ENCODE data around the gene ADAMTS2. TPM values are rescaled to one million over a fixed set of nuclear protein-coding genes. Genes with fewer than 3 reads are reported as not detected.
"Not testable (repeated sequence)": the region's sequence is repeated elsewhere in the genome, so short reads cannot be mapped to it uniquely, and the experiment has no call there.

The ADAMTS2 gene
- total RNA-seq, 4 donors from 2014 or later, result 6.0 to 20.9 (median 13.5) TPM

DNA sequence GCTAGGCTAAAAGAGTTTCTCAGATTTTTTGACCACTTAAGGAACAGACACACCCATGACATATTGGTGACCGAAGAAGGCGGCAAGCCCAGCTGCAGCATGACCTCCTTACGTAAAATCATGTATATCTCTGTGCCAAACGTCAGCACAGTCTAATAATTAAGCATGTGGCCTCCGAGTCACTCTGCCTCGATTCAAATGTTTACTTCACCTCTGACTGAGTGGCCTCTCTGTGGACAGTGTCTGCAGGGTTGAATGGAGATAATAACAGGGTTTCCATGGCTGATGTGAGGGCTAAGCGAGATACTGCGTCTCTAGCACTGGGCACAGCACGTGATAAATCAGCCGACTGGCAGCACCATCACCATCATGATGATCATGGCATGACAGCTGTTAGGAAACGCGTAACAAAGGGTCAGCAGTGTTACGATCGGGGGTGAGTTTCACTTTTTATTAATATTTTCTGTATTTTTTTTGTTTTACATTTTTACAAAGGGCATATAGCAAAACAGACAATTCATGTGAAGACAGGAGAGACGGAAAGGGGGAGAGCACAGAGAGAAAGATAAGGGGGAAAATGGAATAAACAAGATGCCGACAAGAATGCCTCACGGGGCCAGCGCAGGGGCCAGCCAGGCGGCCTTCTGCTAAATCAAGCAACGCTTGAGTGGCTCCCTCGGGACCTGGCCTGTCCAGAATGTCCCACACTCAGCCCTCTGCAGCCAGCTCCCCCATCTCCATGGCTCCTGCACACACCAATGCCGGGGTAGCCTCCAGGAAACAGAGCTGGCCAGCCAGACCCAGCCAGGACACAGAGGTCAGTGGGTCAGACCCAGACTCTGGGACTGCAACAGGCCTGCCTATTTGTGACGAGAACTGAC, 60.3 kb downstream of the ADAMTS2 start:
- TF ChIP-seq EP300 (IDR thresholded peaks at IDR 0.05; ENCODE audit: low read depth) (no peak), POLR2A (IDR thresholded peaks at IDR 0.05) (no peak), POLR2AphosphoS5 (IDR thresholded peaks at IDR 0.05) (no peak)
- TF ChIP-seq, protein P1, sequence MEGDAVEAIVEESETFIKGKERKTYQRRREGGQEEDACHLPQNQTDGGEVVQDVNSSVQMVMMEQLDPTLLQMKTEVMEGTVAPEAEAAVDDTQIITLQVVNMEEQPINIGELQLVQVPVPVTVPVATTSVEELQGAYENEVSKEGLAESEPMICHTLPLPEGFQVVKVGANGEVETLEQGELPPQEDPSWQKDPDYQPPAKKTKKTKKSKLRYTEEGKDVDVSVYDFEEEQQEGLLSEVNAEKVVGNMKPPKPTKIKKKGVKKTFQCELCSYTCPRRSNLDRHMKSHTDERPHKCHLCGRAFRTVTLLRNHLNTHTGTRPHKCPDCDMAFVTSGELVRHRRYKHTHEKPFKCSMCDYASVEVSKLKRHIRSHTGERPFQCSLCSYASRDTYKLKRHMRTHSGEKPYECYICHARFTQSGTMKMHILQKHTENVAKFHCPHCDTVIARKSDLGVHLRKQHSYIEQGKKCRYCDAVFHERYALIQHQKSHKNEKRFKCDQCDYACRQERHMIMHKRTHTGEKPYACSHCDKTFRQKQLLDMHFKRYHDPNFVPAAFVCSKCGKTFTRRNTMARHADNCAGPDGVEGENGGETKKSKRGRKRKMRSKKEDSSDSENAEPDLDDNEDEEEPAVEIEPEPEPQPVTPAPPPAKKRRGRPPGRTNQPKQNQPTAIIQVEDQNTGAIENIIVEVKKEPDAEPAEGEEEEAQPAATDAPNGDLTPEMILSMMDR (IDR thresholded peaks at IDR 0.05), result no peak
- no peaks in the 10 kb centered on the region for H3K27me3 ChIP-seq
- no peaks in the 10 kb centered on the region for H3K36me3 ChIP-seq
- intact Hi-C loops (cut with DNase I; ENCODE audit: low total_unique reads), result no loop called here
- peaks cover 0 to 5% (median 2%) of the 10 kb centered on the region in 4 donors for H3K4me1 ChIP-seq
- no peaks in the 10 kb centered on the region for H3K9me3 ChIP-seq
- in situ Hi-C loops (cut with MboI; ENCODE audit: low pct_ligation_motif_present in 1 of 4, low pct_unique_long_range_greater_than_20kb in 1 of 4, low sequenced_read_pairs in 3 of 4), result no loop called here
- no peak for DNase-seq
- H3K4me3 ChIP-seq, result no peak overlapping the region
- no peak overlapping the region for H3K27ac ChIP-seq
- 61 to 65% methylated on average over 12 to 23 of the region's 23 CpGs for WGBS, 2 donors (ENCODE audit: low coverage in 1 of 2)

DNA sequence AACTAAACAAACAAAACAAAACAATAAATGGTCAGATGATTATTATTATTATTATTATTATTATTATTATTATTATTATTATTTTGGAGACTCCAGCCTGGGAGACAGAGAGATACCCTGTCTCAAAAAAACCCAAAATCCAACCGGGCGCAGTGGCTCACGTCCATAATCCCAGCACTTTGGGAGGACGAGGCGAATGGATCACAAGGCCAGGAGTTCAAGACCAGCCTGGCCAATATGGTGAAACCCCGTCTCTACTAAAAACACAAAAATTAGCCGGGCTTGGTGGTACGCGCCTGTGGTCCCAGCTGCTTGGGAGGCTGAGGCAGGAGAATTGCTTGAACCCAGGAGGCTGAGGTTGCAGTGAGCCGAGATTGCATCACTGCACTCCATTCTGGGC, 61.4 kb downstream of the ADAMTS2 start:
- in situ Hi-C loops (cut with MboI; ENCODE audit: low pct_ligation_motif_present in 1 of 4, low pct_unique_long_range_greater_than_20kb in 1 of 4, low sequenced_read_pairs in 3 of 4); H3K27ac ChIP-seq; H3K4me1 ChIP-seq; H3K27me3 ChIP-seq; DNase-seq; H3K4me3 ChIP-seq; intact Hi-C loops (cut with DNase I; ENCODE audit: low total_unique reads); H3K36me3 ChIP-seq; H3K9me3 ChIP-seq: not testable (repeated sequence)
- WGBS, 2 donors (ENCODE audit: low coverage in 1 of 2), result 90 to 96% methylated on average over 4 to 10 of the region's 10 CpGs

DNA sequence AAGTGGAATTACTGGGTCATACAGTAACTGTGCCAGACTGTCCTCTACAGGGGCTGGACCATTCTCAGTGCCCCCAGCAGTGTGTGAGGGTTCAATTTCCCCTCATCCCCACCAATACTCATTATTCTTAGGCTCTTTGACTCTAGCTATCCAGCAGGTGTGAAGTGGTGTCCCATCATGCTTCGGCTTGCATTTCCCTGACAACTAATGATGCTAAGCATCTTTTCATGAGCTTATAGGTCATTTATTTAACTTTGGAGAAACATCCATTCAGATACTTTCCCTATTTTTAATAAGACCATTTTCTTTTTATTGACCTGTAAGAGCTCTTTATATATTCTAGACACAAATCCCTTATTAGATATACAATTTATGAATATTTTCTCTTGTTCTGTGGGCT, 63.6 kb downstream of the ADAMTS2 start:
- H3K9me3 ChIP-seq, result no peaks in the 10 kb centered on the region
- H3K27me3 ChIP-seq, result no peaks in the 10 kb centered on the region
- DNase-seq, result no peak
- no peaks in the 10 kb centered on the region for H3K36me3 ChIP-seq
- WGBS, 2 donors (ENCODE audit: low coverage in 1 of 2), result 96% methylated on average over 1 of the region's 1 CpG; no CpG with 5 or more reads in 1 of the 2 donors
- in situ Hi-C loops (cut with MboI; ENCODE audit: low pct_ligation_motif_present in 1 of 4, low pct_unique_long_range_greater_than_20kb in 1 of 4, low sequenced_read_pairs in 3 of 4), result no loop called here
- H3K4me1 ChIP-seq, result peaks cover 0 to 3% (median 0%) of the 10 kb centered on the region in 4 donors
- TF ChIP-seq EP300 (IDR thresholded peaks at IDR 0.05; ENCODE audit: low read depth), result no peak
- TF ChIP-seq, protein P1 (IDR thresholded peaks at IDR 0.05), result no peak
- TF ChIP-seq POLR2AphosphoS5 (IDR thresholded peaks at IDR 0.05), result no peak
- TF ChIP-seq POLR2A (IDR thresholded peaks at IDR 0.05), result no peak
- intact Hi-C loops (cut with DNase I; ENCODE audit: low total_unique reads), result no loop called here
- H3K27ac ChIP-seq, result no peak overlapping the region
- no peak overlapping the region for H3K4me3 ChIP-seq

DNA sequence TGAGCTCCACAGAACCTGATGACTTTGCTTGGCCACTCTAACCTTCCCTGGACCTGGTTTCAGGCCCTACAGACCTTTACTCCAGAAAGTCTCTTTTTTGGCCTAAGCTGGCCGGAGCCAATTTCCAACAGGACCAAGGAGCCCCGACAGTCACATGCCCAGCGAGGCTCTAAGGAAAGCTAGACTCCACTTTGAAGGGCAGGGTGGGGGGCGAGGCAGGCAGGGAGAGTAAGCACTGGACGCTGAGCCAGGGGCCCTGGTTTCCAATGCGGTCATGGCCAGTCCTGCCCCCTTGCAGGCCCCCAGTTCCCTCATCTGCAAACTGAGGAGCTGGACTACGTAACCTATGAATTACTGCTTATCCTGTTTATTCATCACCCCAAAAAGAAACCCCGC, 65.2 kb downstream of the ADAMTS2 start:
- DNase-seq, result no peak
- no peaks in the 10 kb centered on the region for H3K9me3 ChIP-seq
- H3K4me1 ChIP-seq, result peaks cover 0 to 5% (median 2%) of the 10 kb centered on the region in 4 donors
- no peak for TF ChIP-seq POLR2AphosphoS5 (IDR thresholded peaks at IDR 0.05)
- no peak for TF ChIP-seq EP300 (IDR thresholded peaks at IDR 0.05; ENCODE audit: low read depth)
- no peak for TF ChIP-seq POLR2A (IDR thresholded peaks at IDR 0.05)
- TF ChIP-seq, protein P1 (IDR thresholded peaks at IDR 0.05), result no peak
- in situ Hi-C loops (cut with MboI; ENCODE audit: low pct_ligation_motif_present in 1 of 4, low pct_unique_long_range_greater_than_20kb in 1 of 4, low sequenced_read_pairs in 3 of 4) (no loop called here), intact Hi-C loops (cut with DNase I; ENCODE audit: low total_unique reads) (no loop called here)
- WGBS, 2 donors (ENCODE audit: low coverage in 1 of 2), result 83% methylated on average over 8 of the region's 8 CpGs; no CpG with 5 or more reads in 1 of the 2 donors
- no peak overlapping the region for H3K27ac ChIP-seq
- no peaks in the 10 kb centered on the region for H3K36me3 ChIP-seq
- H3K4me3 ChIP-seq, result no peak overlapping the region
- H3K27me3 ChIP-seq, result no peaks in the 10 kb centered on the region

Data from transverse colon (tissue), 4 donors.